Measurements from ENCODE around the gene ZFAND3.

GRCh38 chr6:38137608-38138265 lies 318.2 kb downstream of the ZFAND3 start:
- TF ChIP-seq CTCF (conservative IDR thresholded peaks at IDR 0.05; ENCODE audit: low read depth, low read length) (no peak), EZH2phosphoT487 (IDR thresholded peaks at IDR 0.05; ENCODE audit: borderline replicate concordance, low read length) (no peak)

Data from PC-3 (cell line).